H4 (cell line): ENCODE results near the gene DGKK. TPM values are rescaled to one million over a fixed set of nuclear protein-coding genes. Genes with fewer than 3 reads are reported as not detected.

Source experiments
- DNase-seq: peaks from one replicate; pipeline ENCODE4 v3.0.0-alpha.2; 2015; ENCODE audit warnings: low spot score
- total RNA-seq: library from RNA; depleted of rRNA; stranded (reverse); fragments of >200 nt; shearing (Covaris generic); gene quantifications from 2 replicates; pipeline ENCODE4 v1.2.3, GENCODE V29; 2014; rRNA removed

DGKK gene, protein sequence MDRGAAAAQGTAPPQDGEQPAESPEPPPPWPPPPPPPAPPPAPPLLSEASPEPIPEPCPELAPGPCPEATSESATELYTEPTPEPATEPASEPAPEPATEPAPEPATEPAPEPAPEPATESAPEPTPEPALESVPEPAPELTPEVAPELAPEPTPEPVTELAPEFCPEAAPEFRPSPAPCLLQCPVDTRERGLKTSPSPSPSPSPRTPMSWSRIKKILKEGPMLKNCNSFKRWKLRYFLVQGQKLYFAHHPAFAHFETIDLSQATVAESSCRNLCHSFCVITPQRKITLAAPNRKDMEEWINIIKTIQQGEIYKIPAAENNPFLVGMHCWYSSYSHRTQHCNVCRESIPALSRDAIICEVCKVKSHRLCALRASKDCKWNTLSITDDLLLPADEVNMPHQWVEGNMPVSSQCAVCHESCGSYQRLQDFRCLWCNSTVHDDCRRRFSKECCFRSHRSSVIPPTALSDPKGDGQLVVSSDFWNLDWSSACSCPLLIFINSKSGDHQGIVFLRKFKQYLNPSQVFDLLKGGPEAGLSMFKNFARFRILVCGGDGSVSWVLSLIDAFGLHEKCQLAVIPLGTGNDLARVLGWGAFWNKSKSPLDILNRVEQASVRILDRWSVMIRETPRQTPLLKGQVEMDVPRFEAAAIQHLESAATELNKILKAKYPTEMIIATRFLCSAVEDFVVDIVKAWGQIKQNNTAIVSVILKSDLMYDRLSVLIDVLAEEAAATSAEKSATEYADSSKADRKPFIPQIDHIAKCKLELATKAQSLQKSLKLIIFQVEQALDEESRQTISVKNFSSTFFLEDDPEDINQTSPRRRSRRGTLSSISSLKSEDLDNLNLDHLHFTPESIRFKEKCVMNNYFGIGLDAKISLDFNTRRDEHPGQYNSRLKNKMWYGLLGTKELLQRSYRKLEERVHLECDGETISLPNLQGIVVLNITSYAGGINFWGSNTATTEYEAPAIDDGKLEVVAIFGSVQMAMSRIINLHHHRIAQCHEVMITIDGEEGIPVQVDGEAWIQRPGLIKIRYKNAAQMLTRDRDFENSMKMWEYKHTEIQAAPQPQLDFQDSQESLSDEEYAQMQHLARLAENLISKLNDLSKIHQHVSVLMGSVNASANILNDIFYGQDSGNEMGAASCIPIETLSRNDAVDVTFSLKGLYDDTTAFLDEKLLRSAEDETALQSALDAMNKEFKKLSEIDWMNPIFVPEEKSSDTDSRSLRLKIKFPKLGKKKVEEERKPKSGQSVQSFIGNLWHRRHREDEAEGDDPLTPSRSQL
- not detected in 2 replicates for total RNA-seq

- DNase-seq = no peak
These were observed at the start of gene DGKK for GRCh38 chrX:50470103-50471031. TSS of gene DGKK (minus strand) at chrX:50470825. CDS start at chrX:50470678, 147 bp downstream.

DNA sequence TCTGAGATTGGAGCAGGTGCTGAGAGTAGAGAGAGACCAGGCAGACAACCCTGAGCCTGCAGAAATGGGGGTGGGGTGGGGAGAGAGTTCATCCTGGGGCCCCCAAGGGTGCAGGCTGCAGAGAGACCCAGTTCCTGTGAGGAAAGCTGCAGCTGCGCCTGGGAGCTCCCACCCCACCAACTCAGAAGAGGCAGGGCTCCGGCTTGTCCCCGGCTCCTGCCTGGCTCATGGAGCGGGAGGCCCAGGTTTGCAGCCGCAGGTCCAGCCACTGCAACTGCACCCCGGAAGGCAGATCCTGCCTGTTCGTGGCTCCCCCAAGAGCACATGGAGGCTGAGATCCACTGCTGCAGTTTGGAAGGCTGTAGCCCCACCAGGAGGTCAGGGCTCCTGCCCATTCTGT, 44.2 kb upstream of the DGKK start:
- DNase-seq = no peak

GRCh38 chrX:50497114-50497513, 26.5 kb upstream of the DGKK start:
- DNase-seq = no peak

- no peak for DNase-seq
These were observed 25.0 kb upstream of the DGKK start for GRCh38 chrX:50495616-50496015.

GRCh38 chrX:50492720-50493119, 22.1 kb upstream of the DGKK start:
- no peak for DNase-seq

- DNase-seq = no peak
These were observed 14.0 kb upstream of the DGKK start for GRCh38 chrX:50484662-50485061.

DNA sequence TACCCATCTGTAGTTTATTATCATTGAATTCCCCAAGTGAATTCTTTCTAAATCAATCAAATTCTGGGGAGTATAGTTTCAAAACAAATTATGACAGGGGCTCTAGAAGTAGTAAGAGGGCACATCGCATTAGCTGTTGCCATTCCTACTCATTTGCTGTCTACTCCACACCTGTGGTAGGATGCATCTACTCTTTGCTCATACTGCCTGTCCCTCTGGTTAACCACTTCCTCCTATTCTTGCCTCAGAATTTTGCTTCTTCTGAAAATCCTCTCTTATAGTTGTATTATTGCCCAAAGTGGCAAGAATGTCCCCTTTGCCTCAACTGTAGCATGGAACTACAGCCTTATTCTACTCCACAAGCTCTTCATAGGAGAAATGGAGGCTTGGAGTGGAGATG, 12.7 kb upstream of the DGKK start:
- DNase-seq = no peak

- no peak for DNase-seq
These were observed 4.6 kb upstream of the DGKK start for GRCh38 chrX:50475208-50475607.

DNA sequence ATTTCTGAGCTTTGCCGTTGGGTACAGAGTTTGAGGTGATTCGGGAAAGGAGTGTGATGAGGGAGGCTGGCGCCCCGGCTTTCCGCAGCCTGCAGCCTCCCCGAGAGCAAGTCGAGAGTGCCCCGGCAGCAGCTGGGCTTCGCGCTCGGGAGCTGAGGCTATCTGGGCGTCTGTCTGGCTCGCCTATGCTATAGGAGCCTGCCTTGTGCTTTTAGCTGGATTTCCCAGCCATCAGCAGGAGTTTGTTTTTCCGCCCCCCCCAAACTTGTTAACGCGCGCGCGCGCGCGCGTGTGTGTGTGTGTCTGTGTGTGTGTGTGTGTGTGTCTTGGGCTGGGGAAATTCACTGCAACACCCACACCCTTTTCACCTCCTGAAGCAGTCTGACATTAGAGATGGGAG, 765 bp upstream of the DGKK start:
- no peak for DNase-seq

DNA sequence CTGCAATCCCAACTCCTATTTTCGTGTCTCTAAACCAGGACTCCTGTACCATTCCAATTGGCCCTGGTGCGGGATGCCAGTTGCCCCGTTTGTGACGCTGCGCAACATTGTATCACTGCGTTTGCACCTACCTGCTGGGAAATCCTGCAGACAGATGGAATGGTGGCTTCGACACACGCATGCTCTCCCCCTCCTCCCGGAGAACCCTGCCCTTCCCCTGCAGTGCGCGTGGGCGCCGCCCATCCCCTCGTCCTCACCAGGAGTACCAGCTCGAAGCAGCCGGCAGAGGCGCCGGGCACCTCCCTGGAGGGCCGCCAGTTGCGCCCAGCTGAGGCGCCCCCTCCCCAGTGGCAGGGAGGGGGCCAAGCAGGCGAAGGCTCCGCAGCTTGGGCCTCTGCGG, 1.4 kb downstream of the DGKK start:
- no peak for DNase-seq

GRCh38 chrX:50459615-50460014, 11.0 kb downstream of the DGKK start:
- DNase-seq = no peak

DNA sequence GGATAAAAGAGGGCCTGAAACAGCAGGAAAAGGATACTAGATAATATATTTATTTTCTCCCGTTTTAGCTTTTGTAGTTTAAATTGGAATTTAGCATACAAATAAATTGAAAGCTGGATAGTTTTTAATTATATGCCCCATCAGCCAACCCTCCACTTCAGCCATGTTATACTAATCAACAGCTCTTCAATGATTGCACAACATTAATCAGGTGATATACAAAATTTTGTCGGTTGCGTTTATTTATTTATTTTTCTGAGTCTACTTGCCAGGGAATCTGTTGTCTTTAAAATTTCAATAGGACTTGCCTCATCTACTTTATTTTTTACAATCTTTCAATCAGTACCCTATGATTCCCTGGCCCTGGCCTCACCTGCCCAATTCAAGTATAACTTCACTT, 12.1 kb downstream of the DGKK start:
- DNase-seq = no peak

DNA sequence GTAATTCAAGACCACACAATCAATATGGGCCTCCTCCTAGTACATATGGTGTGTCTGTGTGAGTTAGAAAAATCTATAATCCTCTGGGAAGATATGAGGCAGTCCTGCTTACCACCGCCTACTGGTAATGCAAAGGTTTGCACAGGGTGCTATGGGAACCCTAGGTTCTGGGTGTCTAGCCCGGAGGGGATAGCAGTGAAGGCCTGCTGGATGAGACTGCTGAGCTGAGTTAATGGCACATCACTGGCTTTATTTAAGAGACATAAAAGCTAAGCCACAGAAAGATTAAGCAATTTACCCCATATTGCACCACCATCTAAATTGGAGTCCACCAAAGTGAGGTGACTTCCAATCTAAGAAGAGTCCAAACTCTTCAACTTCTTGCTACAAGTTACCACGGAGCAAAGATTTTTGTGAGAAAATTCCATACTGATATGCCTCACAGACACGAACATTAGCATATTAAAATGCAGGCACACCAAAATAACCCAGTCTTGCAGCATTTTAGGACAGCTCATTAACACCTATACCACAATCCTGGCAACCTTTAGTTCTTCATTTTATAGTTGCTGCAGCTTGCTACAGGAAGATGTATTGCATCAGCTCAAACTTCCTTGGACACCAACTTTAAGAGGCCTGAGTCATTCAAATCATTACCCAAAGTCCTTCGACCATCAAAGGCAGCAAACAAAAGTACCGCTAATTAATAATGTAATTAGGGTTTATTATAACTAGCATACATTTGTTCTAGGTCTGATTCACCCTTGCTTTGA, 13.7 kb downstream of the DGKK start:
- peak; percentile 4 for DNase-seq

DNA sequence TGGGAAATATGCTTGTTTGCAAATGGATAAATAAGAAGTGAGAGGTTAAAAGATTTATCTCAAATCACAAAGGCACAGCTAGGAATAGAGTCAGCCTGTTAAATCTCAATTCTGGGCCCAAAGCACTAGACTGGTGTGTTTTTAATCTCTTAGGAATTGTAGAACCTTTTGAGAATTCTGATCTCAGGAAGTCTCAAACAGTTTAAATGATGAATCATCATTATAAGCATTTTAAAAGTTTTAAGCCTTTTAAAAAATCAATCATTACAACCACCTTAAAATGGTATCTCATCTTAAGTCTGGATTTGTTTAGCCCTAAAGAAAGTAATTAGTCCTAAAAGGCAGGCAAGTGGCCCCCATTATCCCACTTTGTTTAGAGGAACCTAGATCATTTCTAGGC, 17.8 kb downstream of the DGKK start:
- no peak for DNase-seq

DNA sequence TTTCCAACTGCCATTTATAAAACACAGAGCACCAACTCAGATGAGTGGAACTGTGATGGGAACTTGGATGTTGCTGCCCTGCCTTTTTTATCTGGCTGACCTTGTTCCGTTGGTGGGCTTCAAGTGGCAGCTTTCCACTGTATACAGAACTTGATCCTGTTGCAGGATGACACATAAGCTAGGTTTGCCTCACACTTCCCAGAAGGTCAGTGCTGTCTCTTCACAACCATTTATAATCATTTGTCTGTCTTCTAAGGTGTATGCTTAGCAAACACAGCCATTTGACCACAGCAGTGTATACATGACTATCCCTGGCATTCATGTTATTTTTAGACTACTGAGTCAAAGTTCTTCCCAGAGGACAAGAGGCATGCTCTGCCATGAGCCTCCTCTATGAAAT, 20.3 kb downstream of the DGKK start:
- DNase-seq = no peak

DNA sequence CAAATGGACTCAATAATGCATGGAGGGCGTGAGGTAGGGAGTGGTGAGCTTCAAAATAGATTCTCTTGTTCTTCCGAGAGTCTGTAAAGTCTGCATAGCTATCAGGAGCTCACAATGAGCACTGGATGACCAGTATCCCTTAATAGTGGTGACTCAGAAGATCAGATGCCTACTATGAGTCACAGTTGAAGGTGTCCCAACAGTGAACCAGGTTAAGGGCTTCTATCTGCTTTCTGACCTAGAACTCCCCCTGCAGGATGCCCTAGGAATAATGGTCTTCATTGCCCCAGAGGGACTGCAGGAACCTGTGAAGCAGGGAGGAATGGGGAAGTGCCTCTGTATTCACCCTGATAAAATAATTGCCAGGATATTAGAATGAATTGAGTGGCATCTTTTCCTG, 22.1 kb downstream of the DGKK start:
- DNase-seq = no peak

GRCh38 chrX:50447535-50447934, 23.1 kb downstream of the DGKK start:
- DNase-seq = no peak

DNA sequence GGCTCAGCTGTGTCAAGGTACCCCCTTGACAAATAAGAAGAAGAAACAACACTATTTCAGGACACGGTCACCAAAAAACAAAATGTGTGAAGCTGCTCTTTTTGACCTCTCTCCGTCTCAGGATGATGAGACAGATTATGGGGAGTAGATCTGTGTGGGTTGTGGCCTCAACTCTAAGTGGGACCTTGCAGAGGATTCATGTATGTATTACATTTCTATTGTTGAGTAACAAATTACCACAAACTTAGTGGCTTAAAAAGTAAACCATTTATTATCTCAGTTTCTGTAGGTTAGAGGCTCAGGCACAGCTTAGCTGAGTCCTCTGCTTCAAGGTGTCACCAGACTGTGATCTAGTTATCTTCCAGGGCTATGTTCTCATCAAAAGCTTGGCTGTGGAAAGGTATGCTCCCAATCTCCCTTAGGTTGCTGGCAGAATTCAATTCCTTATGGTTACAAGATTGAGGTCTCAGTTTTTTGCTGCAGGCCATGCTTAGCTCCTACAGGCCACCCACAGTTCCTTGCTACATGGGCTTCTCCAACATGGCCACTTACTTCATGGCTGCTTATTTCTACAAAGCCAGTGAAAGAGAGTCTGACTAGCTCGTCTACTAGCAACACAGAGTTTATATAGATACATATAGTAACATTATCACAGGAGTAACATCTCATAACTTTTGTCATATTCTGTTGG, 28.1 kb downstream of the DGKK start:
- no peak for DNase-seq

DNA sequence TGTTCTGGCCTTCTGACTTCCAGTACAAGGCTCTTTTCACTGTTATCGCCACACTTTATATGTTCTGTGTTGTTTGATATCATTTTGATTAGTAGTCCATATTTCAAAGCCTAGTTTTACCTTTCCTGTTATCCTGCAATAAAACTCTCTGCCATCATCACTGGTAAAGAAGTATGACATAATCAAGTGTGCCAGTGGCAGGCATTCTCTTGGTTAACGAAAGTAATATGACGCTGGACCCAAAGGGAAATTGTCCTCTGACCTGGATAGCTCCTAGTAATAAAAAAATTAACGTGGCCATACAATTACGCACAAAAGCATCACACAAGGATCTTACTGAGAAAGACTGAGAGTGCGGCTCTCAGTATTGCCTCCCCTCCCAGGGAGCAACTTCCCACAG, 33.8 kb downstream of the DGKK start:
- DNase-seq = no peak

DNA sequence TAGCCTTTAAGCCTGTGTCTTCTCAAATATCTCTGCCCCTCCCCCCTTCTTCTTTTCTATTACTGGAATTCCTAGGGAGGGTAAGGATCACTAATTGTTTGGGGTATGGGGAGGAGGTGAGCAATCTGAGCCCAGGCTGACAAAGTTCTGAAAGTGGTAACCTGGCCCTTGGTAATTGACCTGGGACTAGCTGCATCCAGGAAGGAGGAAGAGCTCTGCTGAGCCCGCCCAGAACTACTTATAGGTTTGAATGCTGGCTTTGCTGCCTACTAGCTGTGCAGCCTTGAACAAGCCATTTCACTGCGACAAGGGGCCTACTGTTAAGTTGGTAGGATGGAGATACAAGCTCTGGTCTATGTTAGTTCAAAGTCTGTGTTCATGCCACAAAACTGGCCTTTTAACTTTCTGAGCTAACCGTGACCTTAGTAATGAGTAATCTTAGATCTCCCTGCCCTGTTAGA, 37.8 kb downstream of the DGKK start:
- DNase-seq = no peak
